ENCODE measurements around the gene RBP5. TPM values are rescaled to one million over a fixed set of nuclear protein-coding genes. Genes with fewer than 3 reads are reported as not detected.

Gene RBP5
- total RNA-seq, 4 donors from 2014 or later = 0.53 to 1.3 TPM; not detected in 2

DNA sequence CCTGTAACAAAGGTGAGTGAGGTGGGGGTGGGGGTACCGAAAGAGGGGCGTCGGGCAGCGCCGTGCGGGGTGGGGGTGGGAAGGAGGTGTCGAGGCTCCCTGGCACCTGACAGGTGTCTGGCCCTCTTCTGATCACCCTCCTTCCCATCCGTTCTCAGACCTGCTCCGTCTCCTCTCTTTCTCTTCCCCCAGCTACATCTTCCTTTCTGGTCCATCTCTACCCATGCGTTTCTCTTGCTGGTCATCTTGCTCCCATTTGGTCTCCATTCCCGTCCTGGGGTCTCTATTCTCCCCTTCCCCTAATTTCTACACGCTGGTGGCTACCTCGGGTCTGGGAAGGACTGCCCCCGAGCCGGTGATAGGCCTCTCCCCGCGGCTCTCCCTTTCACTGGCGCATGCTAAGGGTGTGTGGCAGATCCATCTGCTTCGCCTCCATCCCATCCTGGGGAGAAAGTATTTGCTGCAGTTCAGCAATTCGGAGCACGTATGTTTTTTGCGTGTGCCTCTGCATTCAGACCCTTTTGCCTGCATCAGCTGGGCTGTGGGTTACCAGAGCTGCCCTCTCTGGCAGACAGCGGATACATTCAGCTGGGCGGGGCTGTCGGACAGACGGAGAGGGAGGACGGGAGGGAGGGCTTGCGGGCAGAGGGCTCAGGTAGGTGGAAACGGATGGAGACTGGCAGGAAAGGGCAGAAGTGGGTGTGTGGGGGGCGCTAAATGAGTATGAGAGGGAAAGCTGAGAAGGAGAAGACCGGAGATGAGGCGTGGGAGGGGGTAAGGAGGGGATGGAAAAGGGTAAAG is 2.2 kb upstream of the RBP5 start:
- WGBS, 2 donors = 1 to 3% methylated on average over 31 to 32 of the region's 32 CpGs
- Histone ChIP-seq H3K27ac (peak overlapping the region; percentile 45 to 90 (median 85)), H3K4me3 (peak overlapping the region; percentile 37 to 80 (median 66)), H3K4me1 (peaks cover 9 to 40% (median 24%) of the 10 kb centered on the region in 3 donors), H3K27me3 (peaks cover 0 to 12% (median 0%) of the 10 kb centered on the region in 4 donors), H3K9me3 (no peaks in the 10 kb centered on the region), H3K36me3 (peaks cover 0 to 24% (median 0%) of the 10 kb centered on the region in 3 donors)
- intact Hi-C loops (cut with DNase I) = no loop called here
- DNase-seq = no peak
- TF ChIP-seq, protein P1, sequence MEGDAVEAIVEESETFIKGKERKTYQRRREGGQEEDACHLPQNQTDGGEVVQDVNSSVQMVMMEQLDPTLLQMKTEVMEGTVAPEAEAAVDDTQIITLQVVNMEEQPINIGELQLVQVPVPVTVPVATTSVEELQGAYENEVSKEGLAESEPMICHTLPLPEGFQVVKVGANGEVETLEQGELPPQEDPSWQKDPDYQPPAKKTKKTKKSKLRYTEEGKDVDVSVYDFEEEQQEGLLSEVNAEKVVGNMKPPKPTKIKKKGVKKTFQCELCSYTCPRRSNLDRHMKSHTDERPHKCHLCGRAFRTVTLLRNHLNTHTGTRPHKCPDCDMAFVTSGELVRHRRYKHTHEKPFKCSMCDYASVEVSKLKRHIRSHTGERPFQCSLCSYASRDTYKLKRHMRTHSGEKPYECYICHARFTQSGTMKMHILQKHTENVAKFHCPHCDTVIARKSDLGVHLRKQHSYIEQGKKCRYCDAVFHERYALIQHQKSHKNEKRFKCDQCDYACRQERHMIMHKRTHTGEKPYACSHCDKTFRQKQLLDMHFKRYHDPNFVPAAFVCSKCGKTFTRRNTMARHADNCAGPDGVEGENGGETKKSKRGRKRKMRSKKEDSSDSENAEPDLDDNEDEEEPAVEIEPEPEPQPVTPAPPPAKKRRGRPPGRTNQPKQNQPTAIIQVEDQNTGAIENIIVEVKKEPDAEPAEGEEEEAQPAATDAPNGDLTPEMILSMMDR (IDR thresholded peaks at IDR 0.05) = no peak
- peak in 1 of 4 donors; percentile 28 for TF ChIP-seq POLR2A (IDR thresholded peaks at IDR 0.05)

DNA sequence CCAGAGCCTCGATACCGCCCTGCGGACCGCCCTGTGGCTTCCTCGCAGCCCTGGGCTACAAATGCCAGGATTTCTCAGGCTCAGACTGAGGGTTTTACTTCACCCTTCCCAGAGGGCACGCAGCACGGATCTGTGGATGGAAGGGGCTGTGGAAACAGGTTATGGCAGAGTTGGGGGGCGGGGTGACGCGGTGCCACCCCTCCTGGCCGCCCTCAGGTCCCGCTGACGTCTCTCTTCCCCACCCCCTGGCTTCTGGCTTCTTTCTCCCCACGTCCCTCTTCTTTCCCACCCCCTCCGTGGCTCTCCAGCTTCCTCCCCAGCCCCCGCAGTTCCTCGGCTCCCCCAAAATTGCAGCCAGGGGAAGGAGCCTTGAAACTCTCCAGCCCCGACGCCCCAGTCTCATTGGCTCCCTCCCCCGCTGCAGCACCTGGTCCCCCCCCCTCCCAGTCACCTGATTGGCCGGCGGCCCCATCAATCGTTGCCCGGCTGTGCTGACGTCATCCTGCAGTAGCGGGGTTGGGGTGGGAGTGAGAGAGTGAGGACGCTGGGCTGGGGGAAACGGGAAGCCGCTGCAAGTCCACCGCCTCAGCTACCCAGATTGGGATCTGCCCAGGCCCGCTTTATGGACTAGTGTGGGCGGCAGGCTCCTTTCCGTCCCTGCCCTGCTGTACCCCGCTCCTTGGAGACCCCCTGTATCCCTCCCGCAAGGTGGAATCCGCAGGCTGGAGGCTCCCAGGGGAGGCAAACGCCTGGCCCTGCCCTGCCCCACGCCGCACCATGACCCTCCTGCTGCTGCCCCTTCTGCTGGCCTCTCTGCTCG is 1.4 kb upstream of the RBP5 start, which contains the start of gene CLSTN3:
Gene CLSTN3 (plus strand): TSS at position 500 of the 820 bp plus-strand sequence. CDS start 278 bp downstream, at position 778.
- peak within 1 kb of the TSS; percentile 45 to 90 (median 85) for H3K27ac ChIP-seq
- H3K36me3 ChIP-seq = peaks cover 0 to 15% (median 0%) of the 10 kb centered on the region in 3 donors
- intact Hi-C loops (cut with DNase I) = no loop called here
- H3K27me3 ChIP-seq = peaks cover 0 to 12% (median 0%) of the 10 kb centered on the region in 4 donors
- H3K4me1 ChIP-seq = peaks cover 9 to 40% (median 24%) of the 10 kb centered on the region in 3 donors
- 0 to 1% methylated on average over 10 of the region's 40 CpGs for WGBS, 2 donors
- no peak for DNase-seq
- TF ChIP-seq POLR2A (IDR thresholded peaks at IDR 0.05) = peak in 1 of 4 donors; percentile 46
- TF ChIP-seq, protein P1 (IDR thresholded peaks at IDR 0.05) = no peak
- H3K4me3 ChIP-seq = peak within 1 kb of the TSS; percentile 37 to 80 (median 66)
- H3K9me3 ChIP-seq = no peaks in the 10 kb centered on the region

DNA sequence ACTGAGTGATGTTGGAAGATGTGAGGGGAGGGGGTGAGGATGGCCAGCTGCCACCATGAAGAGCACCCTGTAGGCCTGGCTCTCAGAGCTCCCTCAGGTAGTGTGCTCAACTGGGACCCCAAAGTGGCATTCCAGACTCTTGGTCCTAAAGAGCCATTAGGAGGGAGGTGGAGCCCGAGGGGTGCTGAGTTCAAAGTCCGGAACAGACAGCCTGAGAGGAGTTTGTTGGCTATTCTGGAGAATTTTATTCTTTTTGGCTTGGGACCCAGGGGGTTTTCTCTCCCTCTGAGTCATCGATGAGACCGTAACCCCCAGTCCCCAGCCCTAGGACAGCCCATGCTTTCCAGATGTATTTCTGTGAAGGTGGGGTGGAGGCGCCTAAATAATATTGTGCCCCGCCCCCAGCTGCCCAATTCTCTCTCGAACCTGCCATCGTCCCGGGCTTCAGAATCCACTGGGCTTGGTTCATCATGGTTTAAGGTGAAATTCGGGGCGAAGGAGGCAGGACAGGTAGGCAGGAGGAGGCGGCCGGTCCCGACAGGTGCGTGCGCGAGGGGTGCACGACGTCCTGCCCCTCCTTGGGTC is 690 bp upstream of the RBP5 start:
- no peak for DNase-seq
- 6 to 25% methylated on average over 4 to 19 of the region's 19 CpGs for WGBS, 2 donors
- intact Hi-C loops (cut with DNase I) = no loop called here
- H3K27me3 ChIP-seq = peaks cover 0 to 12% (median 0%) of the 10 kb centered on the region in 4 donors
- H3K9me3 ChIP-seq = no peaks in the 10 kb centered on the region
- H3K36me3 ChIP-seq = peaks cover 0 to 10% (median 0%) of the 10 kb centered on the region in 3 donors
- H3K27ac ChIP-seq = peak overlapping the region; percentile 45 to 90 (median 85)
- H3K4me1 ChIP-seq = peaks cover 9 to 40% (median 24%) of the 10 kb centered on the region in 3 donors
- TF ChIP-seq, protein P1 (IDR thresholded peaks at IDR 0.05) = no peak
- peak in 1 of 4 donors; percentile 5 for TF ChIP-seq POLR2A (IDR thresholded peaks at IDR 0.05)
- peak overlapping the region; percentile 37 to 80 (median 66) for H3K4me3 ChIP-seq

DNA sequence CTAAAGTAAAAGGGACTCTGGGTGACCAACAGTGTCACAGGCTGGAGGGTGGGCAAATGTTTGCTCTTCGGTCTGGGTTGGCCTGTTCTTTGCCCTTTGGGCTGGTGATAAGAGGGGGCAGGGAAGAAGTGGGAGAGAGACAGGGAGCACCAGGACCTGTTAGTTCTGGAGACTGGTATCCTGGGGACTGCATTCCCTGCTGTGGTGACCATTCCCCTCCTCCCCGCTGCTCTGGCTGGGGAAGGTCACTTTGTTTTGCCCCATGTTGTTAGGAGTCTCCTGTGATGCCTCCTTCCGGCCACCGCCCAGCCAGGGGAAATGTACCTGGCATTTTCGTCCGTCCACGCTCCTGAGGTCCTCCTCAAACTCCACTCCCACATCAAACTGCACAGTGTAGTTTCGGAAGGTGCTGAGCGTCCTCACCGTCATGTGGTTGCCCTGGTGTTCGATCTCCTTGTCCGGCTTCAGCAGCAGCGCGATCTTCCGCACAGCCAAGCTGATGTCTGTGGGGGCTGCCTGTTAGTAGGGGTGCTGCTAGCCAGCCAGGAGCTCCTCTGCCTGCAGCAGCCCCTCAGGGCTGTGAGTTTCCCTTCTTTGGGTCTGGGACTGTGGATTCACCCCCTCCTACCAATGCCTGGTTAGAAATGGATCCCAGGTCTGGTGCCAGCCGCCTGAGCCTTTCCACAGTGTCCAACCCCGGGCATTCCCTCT is 618 bp downstream of the RBP5 start:
- Histone ChIP-seq H3K27me3 (peaks cover 0 to 12% (median 0%) of the 10 kb centered on the region in 4 donors), H3K27ac (peak overlapping the region in 3 of 4 donors; percentile 25 to 61 (median 61)), H3K36me3 (no peaks in the 10 kb centered on the region), H3K4me3 (peak overlapping the region in 2 of 4 donors; percentile 24), H3K9me3 (no peaks in the 10 kb centered on the region), H3K4me1 (peaks cover 9 to 43% (median 25%) of the 10 kb centered on the region in 3 donors)
- intact Hi-C loops (cut with DNase I) = no loop called here
- WGBS, 2 donors = 87 to 97% methylated on average over 14 to 15 of the region's 17 CpGs
- DNase-seq = no peak
- TF ChIP-seq, protein P1 (IDR thresholded peaks at IDR 0.05) = no peak
